Upper lobe of left lung (tissue), 4 donors: ENCODE data around the gene TAF8.

Source experiments
- POLR2A ChIP-seq, 4 donors: fragments of 450-650 bp; IDR thresholded peaks; one replicate each; pipeline ENCODE4 v1.5.1; 2016 to 2017; ENCODE audit warnings: antibody characterized with exemption in 4 of 4, mild to moderate bottlenecking in 2 of 4
- POLR2AphosphoS5 ChIP-seq, 2 donors: sonication (generic); formaldehyde crosslinking; IDR thresholded peaks; one replicate each; pipeline ENCODE4 v1.5.1; 2017; ENCODE audit warnings: antibody characterized with exemption in 2 of 2
- TF ChIP-seq, protein P1 (sequence below), 6 experiments: fragments of 450-650 bp in 4 of 6; fragments of 200-600 bp in 2 of 6; sonication (generic) in 2 of 6; IDR thresholded peaks; one replicate each; pipeline ENCODE4 v1.5.1; 2016 to 2019; ENCODE audit warnings: antibody characterized with exemption in 6 of 6

DNA sequence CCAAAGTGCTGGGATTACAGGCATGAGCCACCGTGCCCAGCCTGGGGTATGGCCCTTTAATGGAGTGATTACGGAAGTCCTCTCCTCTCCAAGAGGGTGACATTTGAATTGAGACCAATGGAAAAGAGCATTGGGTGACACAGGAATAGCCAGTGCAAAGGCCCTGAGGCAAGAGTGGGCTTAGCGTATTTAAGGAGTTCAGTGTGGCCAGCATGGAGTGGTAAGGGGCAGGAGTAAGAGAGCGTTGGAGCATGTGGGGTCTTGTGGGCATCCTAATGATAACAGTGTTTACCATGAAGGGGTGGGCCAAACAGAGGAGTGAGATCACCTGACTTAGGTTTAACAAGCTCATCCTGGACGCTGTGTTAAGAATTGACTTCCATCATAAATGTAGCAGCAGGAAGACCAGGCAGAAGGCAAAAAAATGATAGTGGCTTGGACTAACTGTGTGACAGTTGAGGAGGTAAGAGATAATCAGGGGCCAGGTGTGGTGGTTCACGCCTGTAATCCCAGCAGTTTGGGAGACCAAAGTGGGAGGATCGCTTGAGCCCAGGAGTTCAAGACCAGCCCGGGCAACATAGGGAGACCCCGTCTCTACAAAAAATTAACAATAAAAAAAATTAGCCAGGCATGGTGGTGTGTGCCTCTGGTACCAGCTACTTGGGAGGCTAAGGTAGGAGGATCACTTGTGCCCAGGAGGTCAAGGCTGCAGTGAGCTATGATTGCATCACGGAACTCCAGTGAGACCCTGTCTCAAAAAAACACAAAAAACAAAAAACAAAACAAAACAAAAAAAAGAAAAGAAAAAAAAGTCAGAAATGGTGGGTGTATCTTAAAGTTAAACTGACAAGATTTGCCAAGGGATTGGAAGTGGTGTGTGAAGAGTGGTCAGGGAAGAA, 40.7 kb downstream of the TAF8 start:
- TF ChIP-seq, protein P1, sequence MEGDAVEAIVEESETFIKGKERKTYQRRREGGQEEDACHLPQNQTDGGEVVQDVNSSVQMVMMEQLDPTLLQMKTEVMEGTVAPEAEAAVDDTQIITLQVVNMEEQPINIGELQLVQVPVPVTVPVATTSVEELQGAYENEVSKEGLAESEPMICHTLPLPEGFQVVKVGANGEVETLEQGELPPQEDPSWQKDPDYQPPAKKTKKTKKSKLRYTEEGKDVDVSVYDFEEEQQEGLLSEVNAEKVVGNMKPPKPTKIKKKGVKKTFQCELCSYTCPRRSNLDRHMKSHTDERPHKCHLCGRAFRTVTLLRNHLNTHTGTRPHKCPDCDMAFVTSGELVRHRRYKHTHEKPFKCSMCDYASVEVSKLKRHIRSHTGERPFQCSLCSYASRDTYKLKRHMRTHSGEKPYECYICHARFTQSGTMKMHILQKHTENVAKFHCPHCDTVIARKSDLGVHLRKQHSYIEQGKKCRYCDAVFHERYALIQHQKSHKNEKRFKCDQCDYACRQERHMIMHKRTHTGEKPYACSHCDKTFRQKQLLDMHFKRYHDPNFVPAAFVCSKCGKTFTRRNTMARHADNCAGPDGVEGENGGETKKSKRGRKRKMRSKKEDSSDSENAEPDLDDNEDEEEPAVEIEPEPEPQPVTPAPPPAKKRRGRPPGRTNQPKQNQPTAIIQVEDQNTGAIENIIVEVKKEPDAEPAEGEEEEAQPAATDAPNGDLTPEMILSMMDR (IDR thresholded peaks at IDR 0.05), result no peak
- TF ChIP-seq POLR2AphosphoS5 (IDR thresholded peaks at IDR 0.05) (no peak), POLR2A (IDR thresholded peaks at IDR 0.05) (no peak)
